GM21786 (cell line): ENCODE measurements around the gene FNDC5.

Source experiments
- ATAC-seq: cut with Tn5 transposase; IDR thresholded peaks from one replicate; pipeline ENCODE4 v1.9.1; 2021; ENCODE audit not compliant: unreplicated experiment

FNDC5 gene

DNA sequence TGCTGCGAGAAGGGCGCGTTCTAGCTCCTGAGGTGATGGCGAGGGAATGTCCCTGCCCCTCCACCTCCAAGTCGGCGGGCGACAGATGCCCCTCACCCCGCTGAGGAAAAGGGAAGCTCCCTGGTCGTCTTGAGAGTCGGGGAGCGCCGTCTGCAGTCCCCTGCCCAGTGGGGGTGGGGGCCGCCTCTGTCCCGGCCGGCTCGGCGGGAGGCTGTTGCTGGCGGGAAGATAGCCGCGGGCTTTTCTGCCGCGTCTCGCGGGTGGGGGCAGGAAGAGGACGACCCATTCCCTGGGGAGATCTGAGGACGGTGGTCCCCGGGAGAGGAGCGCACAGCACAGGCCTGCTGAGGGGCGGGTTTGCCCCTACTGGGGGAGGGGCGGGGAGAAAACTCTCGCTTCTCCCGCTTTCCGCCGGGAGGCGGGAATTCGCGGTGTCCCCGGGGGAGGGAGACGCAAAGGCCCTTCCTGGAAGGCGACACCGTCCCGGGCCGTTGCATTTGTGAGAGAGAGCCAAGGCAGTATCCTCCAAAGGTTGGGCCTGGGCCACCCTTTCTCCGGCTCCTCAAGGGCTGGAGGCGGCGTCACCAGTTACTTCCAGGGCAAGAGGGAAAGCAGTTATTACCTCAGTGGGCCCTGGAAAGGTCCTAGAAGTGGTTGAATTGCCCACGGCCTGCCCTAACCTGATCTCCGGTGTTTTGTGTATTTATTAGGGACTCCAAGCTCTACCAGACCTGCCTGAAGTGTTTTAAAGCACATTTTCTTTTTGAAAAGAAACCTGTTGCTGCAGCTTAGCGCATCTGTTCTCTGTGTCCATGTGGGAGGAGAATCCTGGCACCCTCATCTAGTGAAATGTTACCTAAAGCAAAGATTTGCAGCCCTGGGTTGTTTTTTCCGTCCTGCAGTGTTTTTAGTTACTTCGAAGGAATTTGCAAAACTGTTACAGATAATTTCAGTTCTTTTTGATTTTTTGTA is 52.6 kb downstream of the FNDC5 start:
- ATAC-seq = no peak

DNA sequence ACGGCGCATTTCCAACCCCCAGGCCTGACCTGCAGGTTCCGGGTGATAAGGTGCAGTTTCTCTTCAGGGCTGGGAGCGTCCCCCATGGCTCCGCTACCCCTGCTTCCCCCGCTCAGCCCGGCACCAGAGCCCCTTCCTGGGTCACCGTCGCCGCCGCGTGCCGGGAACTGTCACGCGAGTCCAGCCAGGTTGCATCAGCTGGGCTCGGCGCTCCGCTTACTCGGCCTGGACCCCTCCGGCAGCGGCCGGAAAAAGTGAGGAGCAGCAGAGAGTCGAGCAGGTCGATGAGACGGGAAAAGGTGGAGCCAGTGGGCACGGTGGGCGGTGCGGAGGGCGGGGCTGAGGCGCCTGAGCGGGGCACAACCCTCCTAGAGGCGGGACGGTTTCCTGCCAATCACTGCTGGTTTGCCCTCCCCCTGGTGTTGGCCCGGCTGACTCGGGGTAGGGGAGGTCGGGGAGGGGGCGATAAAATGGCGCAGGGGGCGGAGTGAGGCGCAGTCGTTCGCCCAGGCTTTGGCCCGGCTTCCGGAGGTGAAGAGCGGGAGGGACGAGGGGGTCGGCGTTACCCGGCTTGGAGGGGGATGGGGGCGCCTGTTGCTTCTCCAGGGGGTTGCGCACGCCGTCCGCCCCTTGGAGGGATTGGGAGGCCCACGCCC is 53.4 kb downstream of the FNDC5 start, which contains the start of the genes S100PBP and YARS1:
Gene S100PBP (plus strand): TSS at position 495 of the 656 bp plus-strand sequence. CDS start 8,447 bp downstream, outside the sequence.
Gene YARS1 (minus strand): TSS at position 200 of the 656 bp plus-strand sequence. CDS start 114 bp downstream, at position 86.
- ATAC-seq = peak; percentile 81

DNA sequence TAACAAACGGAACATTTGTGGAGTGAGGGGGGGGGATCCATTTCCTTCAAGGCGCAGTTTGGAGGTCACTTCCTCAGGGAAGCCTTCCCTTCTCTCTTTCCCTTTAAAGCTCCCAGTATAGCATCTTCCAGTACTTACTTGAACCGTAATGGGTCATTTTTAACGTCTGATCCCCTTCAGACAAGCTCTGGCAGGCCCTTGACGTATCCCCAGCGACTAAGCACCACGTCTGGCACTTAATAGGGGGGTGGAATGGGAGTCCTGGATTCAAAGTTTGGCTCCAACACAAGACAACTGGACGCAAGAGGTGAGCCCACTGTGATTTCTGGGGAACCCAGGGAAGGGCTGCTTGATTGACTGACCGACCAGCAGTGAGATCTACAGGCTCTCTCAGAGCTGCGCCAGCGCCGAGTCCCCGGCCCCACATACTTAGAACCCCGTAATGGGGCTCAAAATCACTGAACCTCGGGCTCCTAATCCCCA is 54.0 kb downstream of the FNDC5 start:
- ATAC-seq = peak; percentile 1

DNA sequence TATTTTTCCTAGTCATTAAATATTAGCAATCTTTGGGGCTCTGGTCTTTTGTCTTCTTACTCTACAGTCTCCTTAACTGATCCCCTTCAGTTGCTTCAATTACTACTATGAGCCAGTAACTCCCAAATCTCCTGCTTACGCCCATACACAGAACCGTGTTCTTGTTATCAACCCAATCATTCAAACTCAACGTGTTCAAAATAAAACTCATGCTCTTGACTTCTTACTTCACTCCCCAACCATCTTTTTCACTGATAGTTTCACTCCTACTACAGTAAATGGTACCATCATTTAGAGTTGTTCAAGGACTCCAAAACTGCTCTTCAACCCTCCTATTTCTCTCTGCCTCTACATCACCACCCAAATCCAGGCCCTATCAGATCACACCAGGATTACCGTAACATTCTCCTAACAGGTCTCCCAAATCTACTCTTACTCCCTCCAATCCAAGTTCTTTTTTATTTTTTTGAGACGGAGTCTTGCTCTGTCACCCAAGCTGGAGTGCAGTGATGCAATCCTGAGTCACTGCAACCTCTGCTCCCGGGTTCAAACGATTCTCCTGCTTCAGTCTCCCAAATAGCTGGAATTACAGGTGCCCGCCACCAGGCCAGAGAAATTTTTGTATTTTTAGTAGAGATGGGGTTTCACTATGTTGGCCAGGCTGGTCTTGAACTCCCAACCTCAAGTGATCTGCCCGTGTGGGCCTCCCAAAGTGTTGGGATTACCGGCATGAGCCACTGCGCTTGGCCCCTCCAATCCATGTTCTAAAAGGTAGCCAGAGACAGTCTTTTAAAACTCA is 56.6 kb downstream of the FNDC5 start:
- no peak for ATAC-seq
